OCI-LY3 (cell line): Measurements from ENCODE around the gene MRPL10.

Experiments used
- CTCF ChIP-seq: fragments of 200-600, 300-600 bp; sonication (generic); IDR thresholded peaks from 2 replicates; pipeline ENCODE4 v1.5.1; 2014; ENCODE audit warnings: antibody characterized with exemption, low read length, low read depth
- EZH2phosphoT487 ChIP-seq: fragments of 200-600 bp; shearing (Covaris generic); IDR thresholded peaks from 2 replicates; pipeline ENCODE4 v1.6.1; 2018; ENCODE audit warnings: antibody characterized with exemption, mixed run types, low read depth

- TF ChIP-seq CTCF: no peak
- TF ChIP-seq EZH2phosphoT487: no peak
Measured at GRCh38 chr17:47781397-47781796, 49.9 kb downstream of the MRPL10 start.
